ENCODE results near the gene COPA.

COPA gene

DNA sequence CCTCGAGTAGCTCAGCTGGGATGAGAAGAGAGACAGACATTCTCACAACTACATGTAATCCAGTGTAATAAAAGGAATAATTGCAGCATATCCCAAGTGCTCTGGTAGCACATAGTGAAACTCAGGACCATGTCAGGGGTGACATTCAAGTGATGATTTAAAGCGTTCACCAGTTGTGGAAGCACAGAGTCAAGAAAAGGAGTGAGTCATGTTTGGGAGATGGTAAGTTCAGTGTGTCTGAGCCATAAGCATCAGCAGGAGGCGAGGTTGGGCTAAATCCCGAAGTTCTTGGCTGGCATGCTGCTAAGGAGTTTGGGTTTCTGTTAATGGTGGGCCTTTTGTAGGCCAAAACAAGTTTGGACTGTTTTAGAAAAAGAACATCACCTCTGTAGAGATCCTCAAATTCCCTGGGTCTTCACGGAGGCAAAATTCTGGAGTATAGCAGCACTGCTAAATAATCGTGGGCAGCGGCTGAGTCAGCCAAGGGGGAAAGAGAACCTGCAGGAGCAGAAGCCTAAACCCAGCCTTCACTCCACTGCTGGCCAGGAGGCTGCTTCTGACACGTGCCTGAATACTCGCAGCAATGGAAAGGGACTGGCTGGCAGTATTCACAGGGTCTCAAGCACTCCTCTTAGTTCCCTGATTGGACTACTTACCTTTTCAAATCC, 16.6 kb upstream of the COPA start:
- Histone ChIP-seq H3K9ac (ENCODE audit: low read length) (no peak overlapping the region), H3K9me2 (replicated peaks; ENCODE audit: insufficient read depth, low read length) (no peaks in the 10 kb centered on the region), H3K9me3 (ENCODE audit: insufficient read depth, low read length) (no peaks in the 10 kb centered on the region), H3K4me3 (ENCODE audit: insufficient read depth, low read length, poor library complexity, severe bottlenecking) (no peak overlapping the region), H3K36me3 (ENCODE audit: low read length) (0 out of 2 replicates have a peak, but pooled peaks cover 6% of the 10 kb centered on the region), H3K27me3 (ENCODE audit: low read length) (no peaks in the 10 kb centered on the region), H3K4me2 (ENCODE audit: low read depth, low read length, poor library complexity, severe bottlenecking) (no peak overlapping the region), H3K79me2 (ENCODE audit: insufficient read depth, low read length) (no peaks in the 10 kb centered on the region), H2AFZ (ENCODE audit: low read depth, low read length, severe bottlenecking) (no peak overlapping the region), H4K20me1 (ENCODE audit: low read depth, low read length) (no peaks in the 10 kb centered on the region), H3F3A (ENCODE audit: insufficient read depth) (0 out of 2 replicates have a peak, but pooled peaks cover 7% of the 10 kb centered on the region), H3K27ac (ENCODE audit: low read depth, low read length) (no peak overlapping the region)
- TF ChIP-seq, protein P1, sequence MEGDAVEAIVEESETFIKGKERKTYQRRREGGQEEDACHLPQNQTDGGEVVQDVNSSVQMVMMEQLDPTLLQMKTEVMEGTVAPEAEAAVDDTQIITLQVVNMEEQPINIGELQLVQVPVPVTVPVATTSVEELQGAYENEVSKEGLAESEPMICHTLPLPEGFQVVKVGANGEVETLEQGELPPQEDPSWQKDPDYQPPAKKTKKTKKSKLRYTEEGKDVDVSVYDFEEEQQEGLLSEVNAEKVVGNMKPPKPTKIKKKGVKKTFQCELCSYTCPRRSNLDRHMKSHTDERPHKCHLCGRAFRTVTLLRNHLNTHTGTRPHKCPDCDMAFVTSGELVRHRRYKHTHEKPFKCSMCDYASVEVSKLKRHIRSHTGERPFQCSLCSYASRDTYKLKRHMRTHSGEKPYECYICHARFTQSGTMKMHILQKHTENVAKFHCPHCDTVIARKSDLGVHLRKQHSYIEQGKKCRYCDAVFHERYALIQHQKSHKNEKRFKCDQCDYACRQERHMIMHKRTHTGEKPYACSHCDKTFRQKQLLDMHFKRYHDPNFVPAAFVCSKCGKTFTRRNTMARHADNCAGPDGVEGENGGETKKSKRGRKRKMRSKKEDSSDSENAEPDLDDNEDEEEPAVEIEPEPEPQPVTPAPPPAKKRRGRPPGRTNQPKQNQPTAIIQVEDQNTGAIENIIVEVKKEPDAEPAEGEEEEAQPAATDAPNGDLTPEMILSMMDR (IDR thresholded peaks at IDR 0.05; ENCODE audit: insufficient read depth, low read length, poor library complexity, severe bottlenecking), result no peak
- TF ChIP-seq EZH2phosphoT487 (conservative IDR thresholded peaks at IDR 0.05; ENCODE audit: low read length), result no peak

DNA sequence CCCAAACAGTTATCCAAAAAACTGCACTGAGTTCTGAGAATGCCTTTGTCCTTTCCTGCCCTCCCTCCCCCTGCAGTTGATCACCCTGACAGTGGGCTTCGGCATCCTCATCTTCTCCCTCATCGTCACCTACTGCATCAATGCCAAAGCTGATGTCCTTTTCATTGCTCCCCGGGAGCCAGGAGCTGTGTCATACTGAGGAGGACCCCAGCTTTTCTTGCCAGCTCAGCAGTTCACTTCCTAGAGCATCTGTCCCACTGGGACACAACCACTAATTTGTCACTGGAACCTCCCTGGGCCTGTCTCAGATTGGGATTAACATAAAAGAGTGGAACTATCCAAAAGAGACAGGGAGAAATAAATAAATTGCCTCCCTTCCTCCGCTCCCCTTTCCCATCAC, 15.0 kb upstream of the COPA start:
- Histone ChIP-seq H3K9me3 (ENCODE audit: insufficient read depth, low read length) (no peaks in the 10 kb centered on the region), H3K27me3 (ENCODE audit: low read length) (no peaks in the 10 kb centered on the region), H3F3A (ENCODE audit: insufficient read depth) (no peaks in the 10 kb centered on the region), H3K36me3 (ENCODE audit: low read length) (peaks cover 13% of the 10 kb centered on the region), H3K9me2 (replicated peaks; ENCODE audit: insufficient read depth, low read length) (no peaks in the 10 kb centered on the region), H3K4me2 (ENCODE audit: low read depth, low read length, poor library complexity, severe bottlenecking) (no peak overlapping the region), H4K20me1 (ENCODE audit: low read depth, low read length) (no peaks in the 10 kb centered on the region), H2AFZ (ENCODE audit: low read depth, low read length, severe bottlenecking) (no peak overlapping the region), H3K27ac (ENCODE audit: low read depth, low read length) (no peak overlapping the region), H3K9ac (ENCODE audit: low read length) (no peak overlapping the region), H3K4me3 (ENCODE audit: insufficient read depth, low read length, poor library complexity, severe bottlenecking) (no peak overlapping the region), H3K79me2 (ENCODE audit: insufficient read depth, low read length) (no peaks in the 10 kb centered on the region)
- TF ChIP-seq, protein P1 (IDR thresholded peaks at IDR 0.05; ENCODE audit: insufficient read depth, low read length, poor library complexity, severe bottlenecking), result no peak
- TF ChIP-seq EZH2phosphoT487 (conservative IDR thresholded peaks at IDR 0.05; ENCODE audit: low read length), result no peak

DNA sequence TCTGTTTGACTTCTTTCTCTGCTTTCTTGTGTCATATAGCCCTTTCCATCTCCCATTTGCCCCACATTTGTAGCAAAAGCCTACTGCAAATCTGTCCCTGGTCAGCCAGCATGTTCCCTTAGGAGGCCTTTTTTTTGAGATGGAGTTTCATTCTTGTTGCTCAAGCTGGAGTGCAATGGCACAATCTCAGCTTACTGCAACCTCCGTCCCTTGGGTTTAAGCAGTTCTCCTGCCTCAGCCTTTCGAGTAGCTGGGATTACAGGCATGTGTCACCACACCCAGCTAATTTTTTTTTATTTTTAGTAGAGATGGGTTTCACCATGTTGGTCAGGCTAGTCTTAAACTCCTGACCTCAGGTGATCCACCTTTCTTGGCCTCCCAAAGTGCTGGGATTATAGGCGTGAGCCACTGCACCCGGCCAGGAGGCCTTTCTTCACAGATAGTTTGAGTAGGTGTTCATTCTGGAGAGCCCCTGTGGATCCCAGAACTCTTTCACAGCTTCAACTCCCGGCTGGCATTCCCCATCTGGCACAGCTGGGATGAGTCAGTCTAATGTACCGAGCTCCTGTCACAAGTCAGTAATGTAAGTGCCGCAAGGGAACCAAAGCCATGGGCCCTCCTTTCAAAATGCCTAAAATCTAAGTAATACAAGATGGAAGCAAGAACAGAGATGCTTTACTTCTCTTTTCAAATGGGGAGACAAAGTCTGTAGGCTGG, 14.4 kb upstream of the COPA start:
- Histone ChIP-seq H3K27ac (ENCODE audit: low read depth, low read length) (no peak overlapping the region), H3F3A (ENCODE audit: insufficient read depth) (no peaks in the 10 kb centered on the region), H3K79me2 (ENCODE audit: insufficient read depth, low read length) (no peaks in the 10 kb centered on the region), H4K20me1 (ENCODE audit: low read depth, low read length) (no peaks in the 10 kb centered on the region), H3K27me3 (ENCODE audit: low read length) (no peaks in the 10 kb centered on the region), H3K4me3 (ENCODE audit: insufficient read depth, low read length, poor library complexity, severe bottlenecking) (no peak overlapping the region), H3K9me3 (ENCODE audit: insufficient read depth, low read length) (no peaks in the 10 kb centered on the region), H3K9me2 (replicated peaks; ENCODE audit: insufficient read depth, low read length) (no peaks in the 10 kb centered on the region), H3K9ac (ENCODE audit: low read length) (no peak overlapping the region), H3K36me3 (ENCODE audit: low read length) (peaks cover 13% of the 10 kb centered on the region), H2AFZ (ENCODE audit: low read depth, low read length, severe bottlenecking) (no peak overlapping the region), H3K4me2 (ENCODE audit: low read depth, low read length, poor library complexity, severe bottlenecking) (no peak overlapping the region)
- no peak for TF ChIP-seq EZH2phosphoT487 (conservative IDR thresholded peaks at IDR 0.05; ENCODE audit: low read length)
- TF ChIP-seq, protein P1 (IDR thresholded peaks at IDR 0.05; ENCODE audit: insufficient read depth, low read length, poor library complexity, severe bottlenecking), result no peak
